OCI-M2 (cell line): ENCODE results near the gene ZIC2.

Source experiments
- DNase-seq: peaks from one replicate; lab custom pipeline; 2025; ENCODE audit not compliant: unreplicated experiment; lab: John Stamatoyannopoulos, UW

ZIC2 gene

GRCh38 chr13:99959540-99960230 lies 21.9 kb upstream of the ZIC2 start:
- DNase-seq: no peak

GRCh38 chr13:99960663-99961311 lies 20.8 kb upstream of the ZIC2 start:
- DNase-seq: no peak

GRCh38 chr13:99961636-99962035 lies 19.9 kb upstream of the ZIC2 start:
- DNase-seq: no peak

- DNase-seq: no peak
Observed at GRCh38 chr13:99962242-99962641, 19.3 kb upstream of the ZIC2 start.

- no peak for DNase-seq
Observed at GRCh38 chr13:99963816-99964339, 17.7 kb upstream of the ZIC2 start.

GRCh38 chr13:99965329-99966000 lies 16.1 kb upstream of the ZIC2 start:
- DNase-seq: no peak

- DNase-seq: no peak
Observed at GRCh38 chr13:99966064-99966805, 15.3 kb upstream of the ZIC2 start.

- no peak for DNase-seq
Observed at GRCh38 chr13:99967498-99967868, 14.1 kb upstream of the ZIC2 start.

- DNase-seq: no peak
Observed at GRCh38 chr13:99967869-99968520, 13.6 kb upstream of the ZIC2 start.

- DNase-seq: no peak
Observed at GRCh38 chr13:99968521-99969452, 12.8 kb upstream of the ZIC2 start.

- no peak for DNase-seq
Observed at GRCh38 chr13:99969453-99969918, 12.1 kb upstream of the ZIC2 start.

- DNase-seq: no peak
Observed at GRCh38 chr13:99969919-99970650, 11.5 kb upstream of the ZIC2 start.

GRCh38 chr13:99970651-99971575 lies 10.7 kb upstream of the ZIC2 start:
- DNase-seq: no peak

- DNase-seq: no peak
Observed at GRCh38 chr13:99971576-99972189, 9.9 kb upstream of the ZIC2 start, which contains the start of gene ZIC5. Gene ZIC5 (minus strand): TSS chr13:99971767. CDS start chr13:99971603, 164 bp downstream.

- DNase-seq: no peak
Observed at GRCh38 chr13:99972190-99972731, 9.3 kb upstream of the ZIC2 start.

GRCh38 chr13:99973163-99973807 lies 8.3 kb upstream of the ZIC2 start:
- no peak for DNase-seq

GRCh38 chr13:99973808-99974185 lies 7.8 kb upstream of the ZIC2 start:
- no peak for DNase-seq
